Stimulated activated CD8-positive, alpha-beta memory T cell treated with anti-CD3 and anti-CD28 coated beads, Interleukin-15, amount 100 ng/mL, for 24 hours (primary cell): Measurements from ENCODE around the gene RFPL4A.
"Not testable (repeated sequence)": the region's sequence is repeated elsewhere in the genome, so short reads cannot be mapped to it uniquely, and the experiment has no call there.

Source experiments
- DNase-seq: peaks from one replicate; pipeline ENCODE4 v3.0.0-alpha.2; 2020; ENCODE audit warnings: low read depth

The RFPL4A gene

GRCh38 chr19:55758797-55759196, at the start of gene RFPL4A:
Gene RFPL4A, plus strand, starts transcription at chr19:55759097. Its CDS starts 2,704 bp downstream, at chr19:55761801.
- not testable (repeated sequence) for DNase-seq

- DNase-seq = no peak
Measured at GRCh38 chr19:55711719-55712118, 47.2 kb upstream of the RFPL4A start.

GRCh38 chr19:55712804-55713631, 45.9 kb upstream of the RFPL4A start:
- DNase-seq = no peak

- no peak for DNase-seq
Measured at GRCh38 chr19:55716531-55716930, 42.4 kb upstream of the RFPL4A start.

- no peak for DNase-seq
Measured at GRCh38 chr19:55717251-55717650, 41.6 kb upstream of the RFPL4A start.

GRCh38 chr19:55717879-55718711, 40.8 kb upstream of the RFPL4A start:
- not testable (repeated sequence) for DNase-seq

- no peak for DNase-seq
Measured at GRCh38 chr19:55720214-55720746, 38.6 kb upstream of the RFPL4A start.

GRCh38 chr19:55720801-55721200, 38.1 kb upstream of the RFPL4A start:
- DNase-seq = no peak

GRCh38 chr19:55723491-55723890, 35.4 kb upstream of the RFPL4A start:
- DNase-seq = no peak

- not testable (repeated sequence) for DNase-seq
Measured at GRCh38 chr19:55730378-55730777, 28.5 kb upstream of the RFPL4A start.

- no peak for DNase-seq
Measured at GRCh38 chr19:55738302-55738701, 20.6 kb upstream of the RFPL4A start, which contains the start of gene NLRP9. Gene NLRP9, minus strand, starts transcription at chr19:55738402. Its CDS starts 28 bp downstream, at chr19:55738374.

GRCh38 chr19:55750715-55751114, 8.2 kb upstream of the RFPL4A start:
- no peak for DNase-seq

- no peak for DNase-seq
Measured at GRCh38 chr19:55753401-55753800, 5.5 kb upstream of the RFPL4A start.

GRCh38 chr19:55756808-55757207, 2.1 kb upstream of the RFPL4A start:
- DNase-seq = not testable (repeated sequence)

- DNase-seq = no peak
Measured at GRCh38 chr19:55766466-55766865, 7.6 kb downstream of the RFPL4A start.

GRCh38 chr19:55768818-55769217, 9.9 kb downstream of the RFPL4A start, which contains the start of gene RFPL4AL1:
Gene RFPL4AL1, plus strand, starts transcription at chr19:55769118. Its CDS starts 2,687 bp downstream, at chr19:55771805.
- not testable (repeated sequence) for DNase-seq

GRCh38 chr19:55769632-55770031, 10.7 kb downstream of the RFPL4A start:
- DNase-seq = not testable (repeated sequence)

- DNase-seq = no peak
Measured at GRCh38 chr19:55777528-55777927, 18.6 kb downstream of the RFPL4A start.

- no peak for DNase-seq
Measured at GRCh38 chr19:55778331-55778730, 19.4 kb downstream of the RFPL4A start.

GRCh38 chr19:55781112-55781511, 22.2 kb downstream of the RFPL4A start:
- DNase-seq = no peak

GRCh38 chr19:55795021-55795420, 36.1 kb downstream of the RFPL4A start:
- DNase-seq = no peak

GRCh38 chr19:55801416-55801815, 42.5 kb downstream of the RFPL4A start:
- no peak for DNase-seq
